Measurements from ENCODE around the gene ROR1.

ROR1 gene

DNA sequence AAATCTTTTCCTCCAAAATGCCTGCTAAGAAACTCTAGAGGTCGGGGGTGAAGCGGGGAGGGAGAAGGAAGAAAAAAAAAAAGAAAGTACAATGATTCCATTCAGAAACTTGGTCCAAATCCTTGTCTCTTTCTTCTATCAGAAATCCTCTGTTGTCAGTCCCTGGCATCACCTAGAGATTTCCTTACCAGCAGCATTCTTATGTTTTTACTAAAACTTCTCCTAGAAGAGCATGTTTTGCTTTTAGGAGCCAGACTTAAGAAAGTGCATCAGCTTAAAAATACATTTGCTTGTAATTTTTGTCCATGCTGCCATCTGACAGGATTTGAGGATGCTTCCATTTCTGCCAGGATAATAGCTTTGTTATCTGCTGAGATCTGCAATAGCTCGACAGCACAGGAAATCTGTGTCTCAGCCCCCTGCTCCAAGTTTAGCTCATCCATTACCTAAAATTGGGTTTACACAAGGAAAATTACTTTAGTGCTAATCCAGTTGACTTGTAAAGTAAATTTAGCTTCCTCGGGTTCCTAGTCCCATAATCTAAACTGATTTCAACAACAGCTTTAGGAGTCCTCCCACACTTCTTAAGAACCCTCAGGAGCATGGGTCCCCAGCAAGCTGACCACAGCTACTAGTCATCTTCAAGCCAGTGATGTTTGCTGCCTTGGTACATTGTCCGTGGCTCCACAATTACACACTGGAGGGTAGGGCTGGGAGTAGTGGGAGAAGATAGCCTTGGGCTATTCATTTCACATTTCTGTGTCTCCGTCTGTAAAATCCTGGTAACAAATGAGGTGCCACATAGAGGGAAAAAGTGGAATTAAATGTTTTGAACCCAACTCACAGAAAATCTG is 337.3 kb downstream of the ROR1 start:
- in situ Hi-C loops (cut with HindIII; ENCODE audit: low pct_unique_long_range_greater_than_20kb, low sequenced_read_pairs): no loop called here
- no peak for TF ChIP-seq JUND (IDR thresholded peaks at IDR 0.05; ENCODE audit: low read depth)
- DNase-seq (ENCODE audit: low read depth in 1 of 2, low spot score in 1 of 2): no peak

GRCh38 chr1:64111787-64112186 is 338.0 kb downstream of the ROR1 start:
- TF ChIP-seq JUND (IDR thresholded peaks at IDR 0.05; ENCODE audit: low read depth): no peak
- DNase-seq (ENCODE audit: low read depth in 1 of 2, low spot score in 1 of 2): no peak
- in situ Hi-C loops (cut with HindIII; ENCODE audit: low pct_unique_long_range_greater_than_20kb, low sequenced_read_pairs): no loop called here

GRCh38 chr1:64112281-64112680 is 338.5 kb downstream of the ROR1 start:
- no peak for DNase-seq (ENCODE audit: low read depth in 1 of 2, low spot score in 1 of 2)

DNA sequence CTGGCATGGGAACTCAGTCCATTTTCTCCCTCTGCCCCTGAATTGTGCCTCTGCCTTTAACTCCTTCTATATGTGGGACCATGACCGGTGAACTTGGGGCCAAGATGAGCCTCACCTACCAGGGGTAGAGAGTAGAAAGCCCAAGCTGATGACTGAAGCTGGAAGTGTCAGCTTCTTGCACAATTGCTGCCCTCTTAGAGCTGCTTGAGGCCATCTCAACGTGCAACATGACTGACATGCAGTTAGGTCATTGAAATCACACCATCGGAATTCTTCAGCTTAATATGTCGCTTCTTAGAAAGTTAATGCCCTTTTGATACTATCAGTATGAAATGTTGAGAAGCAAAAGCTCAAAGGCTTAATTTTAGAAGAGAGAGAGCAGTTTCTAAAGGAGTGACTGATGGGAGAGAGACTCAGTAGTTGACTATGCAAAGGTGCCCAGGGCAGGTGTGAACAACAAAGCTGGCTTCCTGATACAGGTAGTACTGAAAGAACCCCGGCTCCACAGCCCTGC is 340.3 kb downstream of the ROR1 start:
- TF ChIP-seq JUND (IDR thresholded peaks at IDR 0.05; ENCODE audit: low read depth): no peak
- DNase-seq (ENCODE audit: low read depth in 1 of 2, low spot score in 1 of 2): no peak
- in situ Hi-C loops (cut with HindIII; ENCODE audit: low pct_unique_long_range_greater_than_20kb, low sequenced_read_pairs): no loop called here

More at GRCh38 chr1:64112281-64112680, 338.5 kb downstream of the ROR1 start:
- in situ Hi-C loops (cut with HindIII; ENCODE audit: low pct_unique_long_range_greater_than_20kb, low sequenced_read_pairs): no loop called here
- no peak for TF ChIP-seq JUND (IDR thresholded peaks at IDR 0.05; ENCODE audit: low read depth)

- DNase-seq (ENCODE audit: low read depth in 1 of 2, low spot score in 1 of 2): no peak
- in situ Hi-C loops (cut with HindIII; ENCODE audit: low pct_unique_long_range_greater_than_20kb, low sequenced_read_pairs): no loop called here
- TF ChIP-seq JUND (IDR thresholded peaks at IDR 0.05; ENCODE audit: low read depth): no peak
Observed at GRCh38 chr1:64116537-64116936, 342.7 kb downstream of the ROR1 start.

- in situ Hi-C loops (cut with HindIII; ENCODE audit: low pct_unique_long_range_greater_than_20kb, low sequenced_read_pairs): no loop called here
- no peak for DNase-seq (ENCODE audit: low read depth in 1 of 2, low spot score in 1 of 2)
- no peak for TF ChIP-seq JUND (IDR thresholded peaks at IDR 0.05; ENCODE audit: low read depth)
Observed at GRCh38 chr1:64117492-64117891, 343.7 kb downstream of the ROR1 start.

GRCh38 chr1:64121766-64122385 is 348.1 kb downstream of the ROR1 start:
- TF ChIP-seq JUND (IDR thresholded peaks at IDR 0.05; ENCODE audit: low read depth): no peak
- DNase-seq (ENCODE audit: low read depth in 1 of 2, low spot score in 1 of 2): no peak
- in situ Hi-C loops (cut with HindIII; ENCODE audit: low pct_unique_long_range_greater_than_20kb, low sequenced_read_pairs): no loop called here

GRCh38 chr1:64122588-64122987 is 348.8 kb downstream of the ROR1 start:
- no peak for TF ChIP-seq JUND (IDR thresholded peaks at IDR 0.05; ENCODE audit: low read depth)
- in situ Hi-C loops (cut with HindIII; ENCODE audit: low pct_unique_long_range_greater_than_20kb, low sequenced_read_pairs): no loop called here
- no peak for DNase-seq (ENCODE audit: low read depth in 1 of 2, low spot score in 1 of 2)

GRCh38 chr1:64124704-64125440 is 351.1 kb downstream of the ROR1 start:
- no peak for DNase-seq (ENCODE audit: low read depth in 1 of 2, low spot score in 1 of 2)
- no peak for TF ChIP-seq JUND (IDR thresholded peaks at IDR 0.05; ENCODE audit: low read depth)
- in situ Hi-C loops (cut with HindIII; ENCODE audit: low pct_unique_long_range_greater_than_20kb, low sequenced_read_pairs): no loop called here

GRCh38 chr1:64126581-64126980 is 352.8 kb downstream of the ROR1 start:
- no peak for DNase-seq (ENCODE audit: low read depth in 1 of 2, low spot score in 1 of 2)
- TF ChIP-seq JUND (IDR thresholded peaks at IDR 0.05; ENCODE audit: low read depth): no peak
- in situ Hi-C loops (cut with HindIII; ENCODE audit: low pct_unique_long_range_greater_than_20kb, low sequenced_read_pairs): no loop called here

DNA sequence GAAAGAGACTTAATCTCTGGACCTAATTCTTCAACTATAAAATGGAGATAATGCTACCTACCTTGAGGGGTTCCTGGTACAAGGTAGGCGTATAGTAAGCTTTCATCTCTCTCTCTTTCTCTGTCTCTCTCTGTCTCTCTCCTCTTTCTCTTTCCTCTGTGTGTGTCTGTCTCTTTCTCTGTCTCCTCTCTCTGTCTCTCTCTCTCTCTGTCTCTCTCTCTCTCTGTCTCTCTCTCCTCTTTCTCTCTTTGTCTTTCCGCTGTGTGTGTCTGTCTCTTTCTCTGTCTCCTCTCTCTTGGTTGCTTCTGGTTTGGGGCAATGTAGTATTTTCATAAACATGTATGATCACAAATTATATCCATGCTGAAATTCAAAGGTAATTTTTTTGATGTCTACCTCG is 353.5 kb downstream of the ROR1 start:
- in situ Hi-C loops (cut with HindIII; ENCODE audit: low pct_unique_long_range_greater_than_20kb, low sequenced_read_pairs): no loop called here
- DNase-seq (ENCODE audit: low read depth in 1 of 2, low spot score in 1 of 2): no peak
- no peak for TF ChIP-seq JUND (IDR thresholded peaks at IDR 0.05; ENCODE audit: low read depth)

- DNase-seq (ENCODE audit: low read depth in 1 of 2, low spot score in 1 of 2): no peak
- in situ Hi-C loops (cut with HindIII; ENCODE audit: low pct_unique_long_range_greater_than_20kb, low sequenced_read_pairs): no loop called here
- TF ChIP-seq JUND (IDR thresholded peaks at IDR 0.05; ENCODE audit: low read depth): no peak
Observed at GRCh38 chr1:64129701-64130100, 355.9 kb downstream of the ROR1 start.

GRCh38 chr1:64131155-64131554 is 357.3 kb downstream of the ROR1 start:
- in situ Hi-C loops (cut with HindIII; ENCODE audit: low pct_unique_long_range_greater_than_20kb, low sequenced_read_pairs): no loop called here
- DNase-seq (ENCODE audit: low read depth in 1 of 2, low spot score in 1 of 2): no peak
- TF ChIP-seq JUND (IDR thresholded peaks at IDR 0.05; ENCODE audit: low read depth): no peak
